ENCODE measurements around the gene GHRL.

Gene GHRL

GRCh38 chr3:10317311-10317960 lies 24.7 kb upstream of the GHRL start:
- no peak for DNase-seq (ENCODE audit: extremely low read depth, insufficient read length)
- H3K4me3 ChIP-seq (replicated peaks; ENCODE audit: low read depth, low read length), result no peak overlapping the region
- TF ChIP-seq, protein P1, sequence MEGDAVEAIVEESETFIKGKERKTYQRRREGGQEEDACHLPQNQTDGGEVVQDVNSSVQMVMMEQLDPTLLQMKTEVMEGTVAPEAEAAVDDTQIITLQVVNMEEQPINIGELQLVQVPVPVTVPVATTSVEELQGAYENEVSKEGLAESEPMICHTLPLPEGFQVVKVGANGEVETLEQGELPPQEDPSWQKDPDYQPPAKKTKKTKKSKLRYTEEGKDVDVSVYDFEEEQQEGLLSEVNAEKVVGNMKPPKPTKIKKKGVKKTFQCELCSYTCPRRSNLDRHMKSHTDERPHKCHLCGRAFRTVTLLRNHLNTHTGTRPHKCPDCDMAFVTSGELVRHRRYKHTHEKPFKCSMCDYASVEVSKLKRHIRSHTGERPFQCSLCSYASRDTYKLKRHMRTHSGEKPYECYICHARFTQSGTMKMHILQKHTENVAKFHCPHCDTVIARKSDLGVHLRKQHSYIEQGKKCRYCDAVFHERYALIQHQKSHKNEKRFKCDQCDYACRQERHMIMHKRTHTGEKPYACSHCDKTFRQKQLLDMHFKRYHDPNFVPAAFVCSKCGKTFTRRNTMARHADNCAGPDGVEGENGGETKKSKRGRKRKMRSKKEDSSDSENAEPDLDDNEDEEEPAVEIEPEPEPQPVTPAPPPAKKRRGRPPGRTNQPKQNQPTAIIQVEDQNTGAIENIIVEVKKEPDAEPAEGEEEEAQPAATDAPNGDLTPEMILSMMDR (IDR thresholded peaks at IDR 0.05; ENCODE audit: insufficient read depth, low read length, poor library complexity, severe bottlenecking), result no peak
- peaks cover 27% of the 10 kb centered on the region for H3K36me3 ChIP-seq (ENCODE audit: control insufficient read depth, insufficient read depth, low read length)
- no peaks in the 10 kb centered on the region for H3K27me3 ChIP-seq (replicated peaks; ENCODE audit: control insufficient read depth, insufficient read depth, low read length)

GRCh38 chr3:10315771-10316344 lies 23.1 kb upstream of the GHRL start:
- Histone ChIP-seq H3K27me3 (replicated peaks; ENCODE audit: control insufficient read depth, insufficient read depth, low read length) (no peaks in the 10 kb centered on the region), H3K4me3 (replicated peaks; ENCODE audit: low read depth, low read length) (no peak overlapping the region), H3K36me3 (ENCODE audit: control insufficient read depth, insufficient read depth, low read length) (peaks cover 33% of the 10 kb centered on the region)
- TF ChIP-seq, protein P1 (IDR thresholded peaks at IDR 0.05; ENCODE audit: insufficient read depth, low read length, poor library complexity, severe bottlenecking), result no peak
- DNase-seq (ENCODE audit: extremely low read depth, insufficient read length), result no peak

DNA sequence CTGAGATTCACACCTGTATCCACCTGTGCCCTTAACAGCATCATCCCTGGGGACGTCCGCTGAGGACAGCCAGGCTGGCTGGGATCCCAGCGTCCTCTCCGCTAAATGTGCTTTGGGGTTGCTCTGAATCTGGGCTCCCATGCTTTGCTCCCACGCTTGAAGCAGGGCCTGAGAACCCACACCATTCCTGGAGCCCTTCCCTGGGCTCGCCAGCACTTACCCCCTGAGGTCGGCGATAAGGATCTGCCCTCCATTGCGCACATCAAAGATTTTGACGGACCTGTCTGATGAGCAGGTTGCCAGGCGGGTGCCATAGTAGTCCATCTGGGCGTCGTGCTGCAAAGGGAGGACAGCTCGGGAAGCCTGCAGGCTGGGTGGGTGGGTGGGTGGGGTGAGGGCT lies 22.4 kb upstream of the GHRL start:
- TF ChIP-seq, protein P1 (IDR thresholded peaks at IDR 0.05; ENCODE audit: insufficient read depth, low read length, poor library complexity, severe bottlenecking), result no peak
- Histone ChIP-seq H3K27me3 (replicated peaks; ENCODE audit: control insufficient read depth, insufficient read depth, low read length) (no peaks in the 10 kb centered on the region), H3K4me3 (replicated peaks; ENCODE audit: low read depth, low read length) (no peak overlapping the region), H3K36me3 (ENCODE audit: control insufficient read depth, insufficient read depth, low read length) (peaks cover 33% of the 10 kb centered on the region)
- DNase-seq (ENCODE audit: extremely low read depth, insufficient read length), result no peak

DNA sequence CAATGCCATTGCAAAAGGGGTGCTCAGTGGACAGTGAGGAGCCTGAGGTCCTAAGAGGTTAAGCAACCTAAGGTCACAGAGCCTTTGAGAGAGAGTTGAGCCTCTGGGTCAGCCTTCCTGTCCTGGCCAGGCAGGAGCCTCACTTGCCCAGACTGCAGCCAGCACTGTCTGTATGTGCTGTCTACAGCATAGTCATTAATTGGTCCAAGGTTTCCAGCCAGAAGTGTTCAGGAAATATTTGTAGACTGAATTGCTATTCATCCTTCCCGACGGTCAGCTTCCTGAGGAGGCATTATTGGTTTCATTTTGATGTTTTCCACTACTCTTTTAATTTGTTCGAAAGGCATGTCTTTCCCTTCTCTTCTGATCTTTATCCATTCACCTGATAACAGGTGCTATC lies 20.1 kb upstream of the GHRL start:
- DNase-seq (ENCODE audit: extremely low read depth, insufficient read length), result no peak
- TF ChIP-seq, protein P1 (IDR thresholded peaks at IDR 0.05; ENCODE audit: insufficient read depth, low read length, poor library complexity, severe bottlenecking), result no peak
- no peaks in the 10 kb centered on the region for H3K27me3 ChIP-seq (replicated peaks; ENCODE audit: control insufficient read depth, insufficient read depth, low read length)
- peaks cover 35% of the 10 kb centered on the region for H3K36me3 ChIP-seq (ENCODE audit: control insufficient read depth, insufficient read depth, low read length)
- no peak overlapping the region for H3K4me3 ChIP-seq (replicated peaks; ENCODE audit: low read depth, low read length)

DNA sequence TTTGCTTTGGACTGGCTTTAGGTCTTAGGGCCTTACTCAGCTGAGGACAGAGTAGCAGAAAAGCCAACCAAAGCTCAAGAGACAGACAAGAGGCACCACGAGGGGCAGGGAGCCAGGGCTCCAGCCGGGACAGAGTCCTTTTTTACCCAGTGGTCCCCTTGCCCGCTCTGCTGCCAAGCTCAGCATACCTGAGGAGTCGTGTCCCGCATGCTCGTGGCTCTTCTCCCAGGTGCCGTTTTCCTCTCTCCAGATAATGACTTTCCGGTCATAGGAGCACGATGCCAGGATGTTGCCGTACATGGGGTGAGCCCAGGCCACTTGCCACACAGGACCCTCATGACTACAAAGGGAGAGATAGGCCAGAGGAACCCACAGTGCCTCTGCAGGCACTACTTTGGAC lies 19.6 kb upstream of the GHRL start:
- H3K4me3 ChIP-seq (replicated peaks; ENCODE audit: low read depth, low read length), result no peak overlapping the region
- peaks cover 33% of the 10 kb centered on the region for H3K36me3 ChIP-seq (ENCODE audit: control insufficient read depth, insufficient read depth, low read length)
- TF ChIP-seq, protein P1 (IDR thresholded peaks at IDR 0.05; ENCODE audit: insufficient read depth, low read length, poor library complexity, severe bottlenecking), result no peak
- no peaks in the 10 kb centered on the region for H3K27me3 ChIP-seq (replicated peaks; ENCODE audit: control insufficient read depth, insufficient read depth, low read length)
- DNase-seq (ENCODE audit: extremely low read depth, insufficient read length), result no peak

Measured in GM06990 (cell line).